SK-N-SH treated with all-trans-retinoic acid at 6 μM for 48 hours (cell line): ENCODE results near the gene BLOC1S1.

ENCODE experiments used
- ATAC-seq: fragments of 200-7000 bp; cut with Tn5 transposase; 3 replicates; pipeline ENCODE4 v1.9.1; 2020; ENCODE audit warnings: mild to moderate bottlenecking, moderate library complexity
- CREB5 ChIP-seq: fragments of 250-450 bp; sonication (Bioruptor Pico); IDR thresholded peaks from 2 replicates; pipeline ENCODE4 v1.5.1; 2020; ENCODE audit warnings: low read depth, mild to moderate bottlenecking, moderate library complexity
- CSDC2 ChIP-seq: fragments of 250-450 bp; sonication (Bioruptor Pico); IDR thresholded peaks from 2 replicates; pipeline ENCODE4 v1.5.0; 2020; ENCODE audit warnings: mild to moderate bottlenecking, moderate library complexity
- CSRNP3 ChIP-seq: fragments of 250-450 bp; sonication (Bioruptor Pico); IDR thresholded peaks from 2 replicates; pipeline ENCODE4 v1.5.1; 2021; ENCODE audit warnings: mild to moderate bottlenecking, moderate library complexity
- ESRRG ChIP-seq: fragments of 250-450 bp; sonication (Bioruptor Pico); IDR thresholded peaks from 2 replicates; pipeline ENCODE4 v1.6.1; 2021; ENCODE audit warnings: mild to moderate bottlenecking
- GLIS3 ChIP-seq: fragments of 250-450 bp; sonication (Bioruptor Pico); IDR thresholded peaks from 2 replicates; pipeline ENCODE4 v1.5.0; 2020; ENCODE audit warnings: mild to moderate bottlenecking, moderate library complexity
- ISL1 ChIP-seq: fragments of 250-450 bp; sonication (Bioruptor Pico); IDR thresholded peaks from 2 replicates; pipeline ENCODE4 v2.1.2; 2022; ENCODE audit warnings: mild to moderate bottlenecking, moderate library complexity
- OSR1 ChIP-seq: fragments of 250-450 bp; sonication (Bioruptor Pico); IDR thresholded peaks from 2 replicates; pipeline ENCODE4 v1.8.0; 2022; ENCODE audit warnings: moderate library complexity, mild to moderate bottlenecking, inconsistent platforms
- PATZ1 ChIP-seq: fragments of 250-450 bp; sonication (Bioruptor Pico); IDR thresholded peaks from 2 replicates; pipeline ENCODE4 v1.8.0; 2020; ENCODE audit warnings: mild to moderate bottlenecking, moderate library complexity, borderline replicate concordance
- POU6F1 ChIP-seq: fragments of 250-450 bp; sonication (Bioruptor Pico); IDR thresholded peaks from 2 replicates; pipeline ENCODE4 v1.8.0; 2021; ENCODE audit warnings: low read depth, mild to moderate bottlenecking, moderate library complexity, borderline replicate concordance
- PPARA ChIP-seq: fragments of 250-450 bp; sonication (Bioruptor Pico); IDR thresholded peaks from 2 replicates; pipeline ENCODE4 v1.5.0; 2020; ENCODE audit warnings: mild to moderate bottlenecking, borderline replicate concordance
- RARB ChIP-seq: fragments of 250-450 bp; sonication (Bioruptor Pico); IDR thresholded peaks from 2 replicates; pipeline ENCODE4 v1.8.0; 2021; ENCODE audit warnings: mild to moderate bottlenecking, moderate library complexity
- SNAI2 ChIP-seq: fragments of 250-450 bp; sonication (Bioruptor Pico); IDR thresholded peaks from 2 replicates; pipeline ENCODE4 v1.5.0; 2020; ENCODE audit warnings: mild to moderate bottlenecking, moderate library complexity
- TCF4 ChIP-seq: fragments of 250-450 bp; sonication (Bioruptor Pico); IDR thresholded peaks from 2 replicates; pipeline ENCODE4 v1.8.0; 2021; ENCODE audit warnings: mild to moderate bottlenecking, moderate library complexity, borderline replicate concordance
- TOX ChIP-seq: fragments of 250-450 bp; sonication (Bioruptor Pico); IDR thresholded peaks from 2 replicates; pipeline ENCODE4 v1.8.0; 2021; ENCODE audit warnings: mild to moderate bottlenecking, moderate library complexity, borderline replicate concordance
- TSHZ2 ChIP-seq: fragments of 250-450 bp; sonication (Bioruptor Pico); IDR thresholded peaks from 2 replicates; pipeline ENCODE4 v1.5.0; 2020; ENCODE audit warnings: mild to moderate bottlenecking, moderate library complexity
- ZC3H10 ChIP-seq: fragments of 250-450 bp; sonication (Bioruptor Pico); IDR thresholded peaks from 2 replicates; pipeline ENCODE4 v1.5.1; 2021; ENCODE audit warnings: mild to moderate bottlenecking, moderate library complexity
- ZFP3 ChIP-seq: fragments of 250-450 bp; sonication (Bioruptor Pico); IDR thresholded peaks from 2 replicates; pipeline ENCODE4 v1.5.0; 2020; ENCODE audit warnings: mild to moderate bottlenecking, moderate library complexity
- ZFP30 ChIP-seq: fragments of 450-650 bp; formaldehyde crosslinking; IDR thresholded peaks from 2 replicates; pipeline ENCODE4 v1.5.0; 2022; ENCODE audit warnings: mild to moderate bottlenecking, moderate library complexity
- ZNF70 ChIP-seq: fragments of 450-650 bp; formaldehyde crosslinking; IDR thresholded peaks from 2 replicates; pipeline ENCODE4 v1.5.0; 2020; ENCODE audit warnings: mild to moderate bottlenecking, moderate library complexity
- ZNF8 ChIP-seq: fragments of 450-650 bp; formaldehyde crosslinking; IDR thresholded peaks from 2 replicates; pipeline ENCODE4 v1.5.0; 2020; ENCODE audit warnings: mild to moderate bottlenecking, moderate library complexity

The BLOC1S1 gene

GRCh38 chr12:55687746-55688145, 28.1 kb upstream of the BLOC1S1 start:
- no peak for ATAC-seq
- TF ChIP-seq CREB5 (CRISPR knock-in tag) (no peak), ZFP30 (CRISPR knock-in tag) (no peak), ZNF70 (CRISPR knock-in tag) (no peak)

GRCh38 chr12:55688716-55689655, 26.9 kb upstream of the BLOC1S1 start:
- no peak for TF ChIP-seq RARB (CRISPR knock-in tag)
- no peak for TF ChIP-seq POU6F1
- no peak for TF ChIP-seq TSHZ2 (CRISPR knock-in tag)
- no peak for TF ChIP-seq CSRNP3 (CRISPR knock-in tag)
- no peak for TF ChIP-seq OSR1 (CRISPR knock-in tag)
- no peak for TF ChIP-seq ISL1 (CRISPR knock-in tag)
- TF ChIP-seq GLIS3 = no peak
- no peak for TF ChIP-seq PPARA (CRISPR knock-in tag)
- TF ChIP-seq ZC3H10 (CRISPR knock-in tag) = no peak
- TF ChIP-seq ZFP3 (CRISPR knock-in tag) = no peak
- no peak for TF ChIP-seq ZNF8
- no peak for TF ChIP-seq ESRRG (CRISPR knock-in tag)
- TF ChIP-seq PATZ1 = no peak
- TF ChIP-seq SNAI2 (CRISPR knock-in tag) = no peak
- TF ChIP-seq ZNF70 (CRISPR knock-in tag) = no peak
- ATAC-seq = no peak

GRCh38 chr12:55692631-55693322, 23.1 kb upstream of the BLOC1S1 start:
- TF ChIP-seq TCF4 (no peak), SNAI2 (CRISPR knock-in tag) (no peak), OSR1 (CRISPR knock-in tag) (no peak), TOX (no peak), ISL1 (CRISPR knock-in tag) (no peak), PATZ1 (no peak), ZNF70 (CRISPR knock-in tag) (no peak), ESRRG (CRISPR knock-in tag) (no peak), RARB (CRISPR knock-in tag) (no peak), ZNF8 (no peak), POU6F1 (no peak), CSDC2 (no peak), ZFP30 (CRISPR knock-in tag) (no peak)
- TF ChIP-seq, all 23 proteins: peak for 0
- no peak for ATAC-seq
